ENCODE measurements around the gene LRRC45.

Gene LRRC45

DNA sequence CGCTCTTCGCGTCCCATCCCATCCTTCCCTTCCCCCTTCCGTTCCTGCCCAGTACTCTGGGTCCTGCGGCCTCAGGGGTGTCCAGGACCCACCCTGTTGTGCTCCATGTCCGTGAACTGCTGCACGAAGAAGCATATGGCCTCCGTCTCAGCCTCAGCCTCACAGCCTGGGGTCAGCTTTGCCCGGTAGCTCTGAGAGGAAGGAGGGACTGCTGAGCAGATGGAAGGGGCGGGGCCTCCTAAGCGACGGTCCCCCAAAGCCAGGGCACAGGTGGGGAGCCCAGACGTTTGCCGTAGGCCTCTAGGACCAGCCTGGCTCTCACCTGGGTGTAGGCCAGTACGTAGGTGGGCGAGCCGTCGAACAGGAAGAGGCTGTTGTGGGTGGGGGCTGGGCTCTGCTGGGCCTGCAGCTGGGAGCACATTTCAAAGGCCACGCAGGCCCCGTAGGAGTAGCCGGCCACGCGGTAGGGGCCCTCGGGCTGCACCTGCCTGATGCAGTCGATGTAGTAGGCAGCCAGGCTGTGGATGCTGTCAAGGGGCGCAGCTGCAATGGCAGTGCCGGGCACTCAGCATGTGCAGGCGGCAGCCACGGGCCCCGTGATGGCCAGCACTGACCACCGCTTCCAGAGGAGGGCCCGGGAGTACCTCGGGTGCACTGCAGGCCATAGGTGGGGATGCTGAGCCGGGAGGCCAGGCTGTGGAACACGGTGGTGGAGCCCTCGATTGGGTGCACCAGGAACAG, 57.1 kb downstream of the LRRC45 start:
- Histone ChIP-seq H2AFZ (ENCODE audit: low read depth, low read length) (no peak overlapping the region), H4K20me1 (ENCODE audit: insufficient read depth, low read length) (peaks cover 75% of the 10 kb centered on the region), H3K4me1 (ENCODE audit: insufficient read depth, low read length) (no peaks in the 10 kb centered on the region)

More for the DNA sequence above, 57.1 kb downstream of the LRRC45 start:
- H3K4me2 ChIP-seq (ENCODE audit: insufficient read depth, low read length): no peak overlapping the region
- H3K27ac ChIP-seq (ENCODE audit: low read length): no peak overlapping the region
- no peak overlapping the region for H3K4me3 ChIP-seq (ENCODE audit: low read depth in 1 of 2, low read length in 2 of 2)
- no peak for TF ChIP-seq EZH2 (IDR thresholded peaks at IDR 0.05; ENCODE audit: borderline replicate concordance, low read depth, low read length, severe bottlenecking)
- TF ChIP-seq, protein P1, sequence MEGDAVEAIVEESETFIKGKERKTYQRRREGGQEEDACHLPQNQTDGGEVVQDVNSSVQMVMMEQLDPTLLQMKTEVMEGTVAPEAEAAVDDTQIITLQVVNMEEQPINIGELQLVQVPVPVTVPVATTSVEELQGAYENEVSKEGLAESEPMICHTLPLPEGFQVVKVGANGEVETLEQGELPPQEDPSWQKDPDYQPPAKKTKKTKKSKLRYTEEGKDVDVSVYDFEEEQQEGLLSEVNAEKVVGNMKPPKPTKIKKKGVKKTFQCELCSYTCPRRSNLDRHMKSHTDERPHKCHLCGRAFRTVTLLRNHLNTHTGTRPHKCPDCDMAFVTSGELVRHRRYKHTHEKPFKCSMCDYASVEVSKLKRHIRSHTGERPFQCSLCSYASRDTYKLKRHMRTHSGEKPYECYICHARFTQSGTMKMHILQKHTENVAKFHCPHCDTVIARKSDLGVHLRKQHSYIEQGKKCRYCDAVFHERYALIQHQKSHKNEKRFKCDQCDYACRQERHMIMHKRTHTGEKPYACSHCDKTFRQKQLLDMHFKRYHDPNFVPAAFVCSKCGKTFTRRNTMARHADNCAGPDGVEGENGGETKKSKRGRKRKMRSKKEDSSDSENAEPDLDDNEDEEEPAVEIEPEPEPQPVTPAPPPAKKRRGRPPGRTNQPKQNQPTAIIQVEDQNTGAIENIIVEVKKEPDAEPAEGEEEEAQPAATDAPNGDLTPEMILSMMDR (IDR thresholded peaks at IDR 0.05; ENCODE audit: borderline replicate concordance, extremely low read depth, low read length, poor library complexity, severe bottlenecking): no peak
- ATAC-seq (ENCODE audit: insufficient read depth, low read depth) (no peak), DNase-seq (no peak)
- peaks cover 75% of the 10 kb centered on the region for H3K36me3 ChIP-seq (ENCODE audit: insufficient read depth, low read length)
- no peaks in the 10 kb centered on the region for H3K27me3 ChIP-seq (ENCODE audit: insufficient read depth, low read length, poor library complexity)
- H3K79me2 ChIP-seq (ENCODE audit: insufficient read depth, low read length): no peaks in the 10 kb centered on the region
- H3K9ac ChIP-seq (ENCODE audit: low read depth, low read length): no peak overlapping the region
- no peaks in the 10 kb centered on the region for H3K9me3 ChIP-seq (ENCODE audit: insufficient read depth, low read length, severe bottlenecking)

Data from DND-41 (cell line).